Retinal pigment epithelial cell (primary cell): Measurements from ENCODE around the gene MYMX.

ENCODE experiments used
- DNase-seq: peaks from one replicate; pipeline ENCODE4 v3.0.0-alpha.2; 2010; ENCODE audit warnings: low read depth
- H3K4me3 ChIP-seq: 2 replicates; pipeline ENCODE4 v1.5.1; 2011; ENCODE audit warnings: mild to moderate bottlenecking, low read length, control low read depth, moderate library complexity
- TF ChIP-seq, protein P1 (sequence below): conservative IDR thresholded peaks from 2 replicates; pipeline ENCODE4 v1.5.1; 2011; ENCODE audit warnings: low read depth, low read length, control low read depth, inconsistent platforms

The MYMX gene

DNA sequence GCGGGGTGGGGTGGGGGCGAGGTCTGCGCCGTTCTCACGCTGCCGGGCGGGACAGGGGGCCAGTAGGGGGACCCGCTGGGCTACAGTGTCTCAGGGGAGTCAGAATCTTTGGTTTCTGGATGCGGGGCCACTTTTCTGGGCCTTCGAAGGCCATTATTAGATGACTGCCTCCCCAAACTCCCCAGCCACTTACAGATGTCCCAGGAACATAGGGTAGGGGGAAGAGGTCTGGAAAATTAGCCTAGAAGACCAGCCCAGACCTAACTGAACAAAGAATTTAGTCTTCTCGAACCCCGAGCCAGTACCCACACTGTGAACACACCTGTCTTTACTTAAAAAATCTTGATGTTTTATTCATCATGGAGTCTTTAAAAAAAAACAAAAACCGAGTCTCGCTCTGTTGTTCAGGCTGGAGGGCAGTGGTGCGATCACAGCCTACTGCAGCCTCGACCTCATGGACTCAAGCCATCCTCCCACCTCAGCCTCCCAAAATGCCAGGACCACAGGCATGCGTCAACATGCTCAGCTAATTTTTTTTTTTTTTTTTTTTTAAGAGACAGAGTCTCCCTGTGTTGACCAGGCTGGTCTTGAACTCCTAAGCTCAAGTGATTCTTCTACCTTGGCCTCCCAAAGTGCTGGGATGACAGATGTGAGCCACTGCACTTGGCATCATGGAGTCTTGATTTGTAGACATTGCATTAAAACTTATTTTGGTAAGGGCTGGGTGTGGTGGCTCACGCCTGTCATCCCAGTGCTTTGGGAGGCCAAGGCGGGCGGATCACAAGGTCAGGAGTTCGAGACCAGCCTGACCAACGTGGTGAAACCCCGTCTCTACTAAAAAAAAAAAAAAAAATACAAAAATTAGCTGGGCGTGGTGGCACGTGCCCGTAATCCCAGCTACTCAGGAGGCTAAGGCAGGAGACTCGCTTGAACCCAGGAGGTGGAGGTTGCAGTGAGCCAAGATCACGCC lies 3.4 kb downstream of the MYMX start:
- TF ChIP-seq, protein P1, sequence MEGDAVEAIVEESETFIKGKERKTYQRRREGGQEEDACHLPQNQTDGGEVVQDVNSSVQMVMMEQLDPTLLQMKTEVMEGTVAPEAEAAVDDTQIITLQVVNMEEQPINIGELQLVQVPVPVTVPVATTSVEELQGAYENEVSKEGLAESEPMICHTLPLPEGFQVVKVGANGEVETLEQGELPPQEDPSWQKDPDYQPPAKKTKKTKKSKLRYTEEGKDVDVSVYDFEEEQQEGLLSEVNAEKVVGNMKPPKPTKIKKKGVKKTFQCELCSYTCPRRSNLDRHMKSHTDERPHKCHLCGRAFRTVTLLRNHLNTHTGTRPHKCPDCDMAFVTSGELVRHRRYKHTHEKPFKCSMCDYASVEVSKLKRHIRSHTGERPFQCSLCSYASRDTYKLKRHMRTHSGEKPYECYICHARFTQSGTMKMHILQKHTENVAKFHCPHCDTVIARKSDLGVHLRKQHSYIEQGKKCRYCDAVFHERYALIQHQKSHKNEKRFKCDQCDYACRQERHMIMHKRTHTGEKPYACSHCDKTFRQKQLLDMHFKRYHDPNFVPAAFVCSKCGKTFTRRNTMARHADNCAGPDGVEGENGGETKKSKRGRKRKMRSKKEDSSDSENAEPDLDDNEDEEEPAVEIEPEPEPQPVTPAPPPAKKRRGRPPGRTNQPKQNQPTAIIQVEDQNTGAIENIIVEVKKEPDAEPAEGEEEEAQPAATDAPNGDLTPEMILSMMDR: peak; percentile 4
- H3K4me3 ChIP-seq: peak overlapping the region; percentile 59
- no peak for DNase-seq

GRCh38 chr6:44220913-44221290 lies 4.2 kb downstream of the MYMX start:
- no peak overlapping the region for H3K4me3 ChIP-seq
- no peak for DNase-seq
- TF ChIP-seq, protein P1: no peak

- peak overlapping the region; percentile 8 for H3K4me3 ChIP-seq
- DNase-seq: peak; percentile 77
- TF ChIP-seq, protein P1: peak; percentile 95
Observed at GRCh38 chr6:44221291-44221960, 4.7 kb downstream of the MYMX start.

DNA sequence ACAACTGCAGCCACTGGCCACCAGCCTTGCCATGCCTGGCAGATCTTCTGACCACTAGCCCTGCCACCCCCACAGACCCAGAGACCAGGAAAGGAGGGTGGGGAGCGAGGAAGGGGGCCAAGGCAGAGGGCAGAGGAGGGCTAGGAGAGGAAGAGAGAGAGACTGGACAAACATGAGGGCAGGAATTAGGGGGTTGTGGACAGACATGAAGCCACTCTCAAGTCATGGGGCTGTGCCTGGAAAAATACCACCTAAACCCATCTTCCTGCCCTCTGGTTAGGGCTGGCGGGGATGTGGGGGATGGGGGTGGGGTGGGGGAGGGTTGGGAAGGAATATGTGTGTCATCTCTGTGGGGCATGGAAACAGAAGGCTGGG lies 5.2 kb downstream of the MYMX start:
- TF ChIP-seq, protein P1: no peak
- DNase-seq: no peak
- peak overlapping the region; percentile 8 for H3K4me3 ChIP-seq

- DNase-seq: no peak
- H3K4me3 ChIP-seq: peak overlapping the region; percentile 52
- TF ChIP-seq, protein P1: no peak
Observed at GRCh38 chr6:44222486-44223318, 6.0 kb downstream of the MYMX start.

GRCh38 chr6:44223319-44224028 lies 6.7 kb downstream of the MYMX start, which contains the start of gene SLC29A1:
Gene SLC29A1 (plus strand): TSS chr6:44223595. CDS start chr6:44227314, 3,719 bp downstream.
- TF ChIP-seq, protein P1: peak; percentile 2
- H3K4me3 ChIP-seq: peak within 1 kb of the TSS; percentile 52
- DNase-seq: no peak
